Measurements from ENCODE around the gene UNK. TPM values are rescaled to one million over a fixed set of nuclear protein-coding genes. Genes with fewer than 3 reads are reported as not detected.

The UNK gene
- total and polyA plus RNA-seq, 2 of the 13 experiments (the other 11 are each of a cell fraction or from before 2014, with no cell fraction given): 31.6 to 33.0 TPM

GRCh38 chr17:75855310-75856061, 70.9 kb downstream of the UNK start, which contains the start of gene WBP2 (continued):
- no peak for TF ChIP-seq ZNF512B (CRISPR knock-in tag; IDR thresholded peaks at IDR 0.05; ENCODE audit: borderline replicate concordance)
- TF ChIP-seq RBFOX2 (IDR thresholded peaks at IDR 0.05; ENCODE audit: low read depth, low read length): peak; percentile 98
- peak; percentile 82 for TF ChIP-seq E2F1 (CRISPR knock-in tag; IDR thresholded peaks at IDR 0.05)
- TF ChIP-seq ZNF567 (CRISPR knock-in tag; IDR thresholded peaks at IDR 0.05; ENCODE audit: borderline replicate concordance): peak; percentile 98
- no peak for TF ChIP-seq ZBTB40 (IDR thresholded peaks at IDR 0.05)
- peak; percentile 74; the same call in 1 of the 2 replicates for TF ChIP-seq ZBTB40 (CRISPR knock-in tag; IDR thresholded peaks at IDR 0.05)
- no peak for TF ChIP-seq LCORL (IDR thresholded peaks at IDR 0.05)
- peak; percentile 96 for TF ChIP-seq LCORL (CRISPR knock-in tag; IDR thresholded peaks at IDR 0.05)
- TF ChIP-seq TIGD3 (CRISPR knock-in tag; IDR thresholded peaks at IDR 0.05; ENCODE audit: borderline replicate concordance): no peak
- TF ChIP-seq SALL1 (CRISPR knock-in tag; IDR thresholded peaks at IDR 0.05): peak; percentile 86
- TF ChIP-seq LRRFIP1 (CRISPR knock-in tag; conservative IDR thresholded peaks at IDR 0.05): no peak

All from HepG2 (cell line).